Measurements from ENCODE around the gene BORCS8. TPM values are rescaled to one million over a fixed set of nuclear protein-coding genes. Genes with fewer than 3 reads are reported as not detected.
A peak's percentile ranks its signal among the peaks of the same experiment; 100 is the strongest.

BORCS8 gene
- total and polyA plus RNA-seq, 2 of the 4 experiments (the other 2 are of a cell fraction) = 16.7 to 33.9 TPM

DNA sequence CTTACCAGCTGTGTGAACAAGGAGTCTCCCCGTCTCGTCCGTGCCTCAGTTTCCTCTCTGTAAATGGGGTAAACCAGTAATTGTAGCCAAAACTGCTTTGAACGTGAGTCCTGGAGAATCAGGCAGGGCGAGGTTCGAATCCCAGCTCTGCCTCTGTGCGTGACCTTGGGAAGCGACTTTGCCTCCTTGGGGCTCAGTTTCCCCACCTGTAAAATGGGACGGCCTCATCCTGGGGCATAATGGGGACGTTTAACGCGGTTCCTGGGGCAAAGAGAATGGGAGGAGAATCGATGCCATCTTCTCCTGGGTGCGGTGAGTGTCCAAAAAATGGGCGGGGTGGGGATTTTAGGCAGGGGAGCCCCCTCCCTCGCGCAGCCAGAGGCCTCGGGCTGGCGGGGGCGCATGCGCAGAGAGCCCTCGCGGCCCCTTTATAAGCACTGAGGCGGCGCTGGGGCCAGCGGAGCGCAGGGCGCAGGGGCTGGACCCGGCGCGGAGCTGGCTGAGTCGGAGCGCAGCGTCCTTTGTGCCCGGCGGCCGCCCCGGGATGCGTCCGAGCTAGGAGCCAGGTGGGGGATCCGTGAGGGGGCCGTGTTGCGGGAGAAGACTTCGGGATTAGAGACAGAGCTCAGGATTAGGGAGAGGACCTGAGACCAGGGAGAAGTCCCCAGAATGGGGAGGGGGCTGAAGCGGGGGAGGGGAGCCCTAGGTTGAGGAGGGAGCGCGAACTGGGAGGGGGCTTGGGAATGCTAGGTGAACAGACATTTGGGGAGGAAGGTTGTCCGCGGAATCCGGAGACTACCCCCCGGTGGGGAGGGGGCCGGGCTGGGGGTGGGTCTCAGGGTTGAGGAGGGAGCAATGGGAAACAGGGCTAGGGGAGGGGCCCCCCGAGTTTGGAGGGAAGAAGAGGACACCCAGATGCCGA, 19.8 kb upstream of the BORCS8 start, which contains the start of gene NCAN:
TSS of gene NCAN (plus strand) at position 460 of the 922 bp plus-strand sequence. CDS start 4,996 bp downstream, outside the sequence.
- dilution Hi-C loops (cut with HindIII; ENCODE audit: low sequenced_read_pairs, unreplicated experiment) (no loop called here), in situ Hi-C loops (cut with MboI; ENCODE audit: low sequenced_read_pairs) (no loop called here), intact Hi-C loops (cut with micrococcal nuclease) (no loop called here)
- H3K27ac ChIP-seq (ENCODE audit: insufficient read depth, low read length) = no peak within 1 kb of the TSS
- H3K23ac ChIP-seq (ENCODE audit: low read depth, low read length) = no peak within 1 kb of the TSS
- H3K79me1 ChIP-seq (ENCODE audit: low read depth in 1 of 2, low read length in 2 of 2) = no peaks in the 10 kb centered on the region
- no peak within 1 kb of the TSS for H3K4me2 ChIP-seq (ENCODE audit: low read depth, low read length)
- no peaks in the 10 kb centered on the region for H3K36me3 ChIP-seq (ENCODE audit: control insufficient read depth, insufficient read depth, low read length)
- ATAC-seq (ENCODE audit: low read depth) = no peak
- H2BK5ac ChIP-seq (ENCODE audit: low read depth, low read length, poor library complexity, severe bottlenecking) = no peak within 1 kb of the TSS
- no peak within 1 kb of the TSS for H2BK120ac ChIP-seq (ENCODE audit: low read depth, low read length)
- WGBS, 2 experiments (ENCODE audit: extremely low coverage in 2 of 2, insufficient read length in 1 of 2) = 5% methylated on average over 22 of the region's 54 CpGs; no CpG with 5 or more reads in 1 of the 2 experiments
- H3K4me3 ChIP-seq (ENCODE audit: insufficient read depth, low read depth, low read length) = no peak within 1 kb of the TSS
- no peak within 1 kb of the TSS for H2AK5ac ChIP-seq (ENCODE audit: low read depth, low read length)
- no peak within 1 kb of the TSS for H4K5ac ChIP-seq (ENCODE audit: low read depth, low read length)
- H4K8ac ChIP-seq (ENCODE audit: low read depth in 2 of 2, low read length in 2 of 2) = no peak within 1 kb of the TSS
- no peak within 1 kb of the TSS for H3K9ac ChIP-seq (ENCODE audit: low read depth, low read length)
- H4K20me1 ChIP-seq (ENCODE audit: insufficient read depth, low read length) = peaks cover 6% of the 10 kb centered on the region; the same call in 1 of the 2 replicates
- CTCF ChIA-PET = no interaction called here
- H3K27me3 ChIP-seq (ENCODE audit: control insufficient read depth, insufficient read depth, low read length) = peaks cover 32% of the 10 kb centered on the region
- no peaks in the 10 kb centered on the region for H3K9me3 ChIP-seq (ENCODE audit: control insufficient read depth, insufficient read depth, low read length)
- no peak within 1 kb of the TSS for H3K56ac ChIP-seq (ENCODE audit: extremely low read depth, insufficient read depth, low read length)
- no peak within 1 kb of the TSS for H2AFZ ChIP-seq (replicated peaks; ENCODE audit: low read length, poor library complexity)
- no peak within 1 kb of the TSS for H4K91ac ChIP-seq (ENCODE audit: insufficient read depth, low read depth, low read length)
- POLR2A ChIA-PET (ENCODE audit: unreplicated experiment) = no interaction called here
- H3K9me1 ChIP-seq (ENCODE audit: insufficient read depth, low read length) = 0 out of 2 replicates have a peak, but pooled peaks cover 2% of the 10 kb centered on the region
- no peak for DNase-seq
- no peak within 1 kb of the TSS for H2BK15ac ChIP-seq (ENCODE audit: low read depth, low read length)
- H3K14ac ChIP-seq (replicated peaks; ENCODE audit: low read depth, low read length) = no peak within 1 kb of the TSS
- no peak within 1 kb of the TSS for H2BK20ac ChIP-seq (ENCODE audit: low read depth, low read length)
- no peak within 1 kb of the TSS for H3K4ac ChIP-seq (ENCODE audit: low read depth, low read length)
- BruUV-seq (replicated peaks) = no TSS peak
- peak within 1 kb of the TSS; percentile 28 for H2AK9ac ChIP-seq (replicated peaks; ENCODE audit: low read depth, low read length, poor library complexity)
- no peak within 1 kb of the TSS for H3K18ac ChIP-seq (ENCODE audit: low read depth, low read length)
- no peaks in the 10 kb centered on the region for H3K4me1 ChIP-seq (ENCODE audit: control insufficient read depth, insufficient read depth, low read length)
- TF ChIP-seq, protein P1, sequence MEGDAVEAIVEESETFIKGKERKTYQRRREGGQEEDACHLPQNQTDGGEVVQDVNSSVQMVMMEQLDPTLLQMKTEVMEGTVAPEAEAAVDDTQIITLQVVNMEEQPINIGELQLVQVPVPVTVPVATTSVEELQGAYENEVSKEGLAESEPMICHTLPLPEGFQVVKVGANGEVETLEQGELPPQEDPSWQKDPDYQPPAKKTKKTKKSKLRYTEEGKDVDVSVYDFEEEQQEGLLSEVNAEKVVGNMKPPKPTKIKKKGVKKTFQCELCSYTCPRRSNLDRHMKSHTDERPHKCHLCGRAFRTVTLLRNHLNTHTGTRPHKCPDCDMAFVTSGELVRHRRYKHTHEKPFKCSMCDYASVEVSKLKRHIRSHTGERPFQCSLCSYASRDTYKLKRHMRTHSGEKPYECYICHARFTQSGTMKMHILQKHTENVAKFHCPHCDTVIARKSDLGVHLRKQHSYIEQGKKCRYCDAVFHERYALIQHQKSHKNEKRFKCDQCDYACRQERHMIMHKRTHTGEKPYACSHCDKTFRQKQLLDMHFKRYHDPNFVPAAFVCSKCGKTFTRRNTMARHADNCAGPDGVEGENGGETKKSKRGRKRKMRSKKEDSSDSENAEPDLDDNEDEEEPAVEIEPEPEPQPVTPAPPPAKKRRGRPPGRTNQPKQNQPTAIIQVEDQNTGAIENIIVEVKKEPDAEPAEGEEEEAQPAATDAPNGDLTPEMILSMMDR (conservative IDR thresholded peaks at IDR 0.05; ENCODE audit: low read depth, low read length) = no peak
- TF ChIP-seq NFE2L2 (IDR thresholded peaks at IDR 0.05; ENCODE audit: low read depth, low read length) (no peak), FOS (IDR thresholded peaks at IDR 0.05; ENCODE audit: low read depth, low read length) (no peak), SMC3 (IDR thresholded peaks at IDR 0.05; ENCODE audit: low read depth, low read length) (no peak), BHLHE40 (IDR thresholded peaks at IDR 0.05; ENCODE audit: low read depth, low read length) (no peak), MAFK (IDR thresholded peaks at IDR 0.05; ENCODE audit: low read depth, low read length) (no peak), RAD21 (IDR thresholded peaks at IDR 0.05; ENCODE audit: low read length) (no peak), POLR2A (IDR thresholded peaks at IDR 0.05; ENCODE audit: low read depth, low read length) (no peak), RCOR1 (IDR thresholded peaks at IDR 0.05; ENCODE audit: insufficient replicate concordance, low read length) (no peak), RFX5 (IDR thresholded peaks at IDR 0.05; ENCODE audit: low read depth, low read length) (no peak), MAZ (IDR thresholded peaks at IDR 0.05; ENCODE audit: borderline replicate concordance, low read depth, low read length) (no peak), CHD1 (IDR thresholded peaks at IDR 0.05; ENCODE audit: low read depth, low read length) (no peak), MXI1 (IDR thresholded peaks at IDR 0.05; ENCODE audit: borderline replicate concordance, low read depth, low read length) (no peak), CEBPB (IDR thresholded peaks at IDR 0.05; ENCODE audit: low read depth, low read length) (no peak)
- TF ChIP-seq, protein P2, sequence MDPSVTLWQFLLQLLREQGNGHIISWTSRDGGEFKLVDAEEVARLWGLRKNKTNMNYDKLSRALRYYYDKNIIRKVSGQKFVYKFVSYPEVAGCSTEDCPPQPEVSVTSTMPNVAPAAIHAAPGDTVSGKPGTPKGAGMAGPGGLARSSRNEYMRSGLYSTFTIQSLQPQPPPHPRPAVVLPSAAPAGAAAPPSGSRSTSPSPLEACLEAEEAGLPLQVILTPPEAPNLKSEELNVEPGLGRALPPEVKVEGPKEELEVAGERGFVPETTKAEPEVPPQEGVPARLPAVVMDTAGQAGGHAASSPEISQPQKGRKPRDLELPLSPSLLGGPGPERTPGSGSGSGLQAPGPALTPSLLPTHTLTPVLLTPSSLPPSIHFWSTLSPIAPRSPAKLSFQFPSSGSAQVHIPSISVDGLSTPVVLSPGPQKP (IDR thresholded peaks at IDR 0.05; ENCODE audit: borderline replicate concordance, low read depth, low read length) = no peak

Data from IMR-90 (cell line).